Left cardiac atrium (tissue), 4 donors: ENCODE data around the gene CC2D2B. TPM values are rescaled to one million over a fixed set of nuclear protein-coding genes. Genes with fewer than 3 reads are reported as not detected.
"Not testable (repeated sequence)": the region's sequence is repeated elsewhere in the genome, so short reads cannot be mapped to it uniquely, and the experiment has no call there.

ENCODE experiments used
- ATAC-seq, 2 donors: fragments of 200-7000 bp; cut with Tn5 transposase; one replicate each; pipeline ENCODE4 v1.9.1; 2020; ENCODE audit warnings: mild to moderate bottlenecking in 2 of 2, moderate library complexity in 2 of 2
- DNase-seq: peaks from one replicate; pipeline ENCODE4 v3.0.0-alpha.2; 2020
- intact Hi-C, 2 donors: fragments of 100-400 bp; cut with DNase I; formaldehyde crosslinking; loops; one replicate each; pipeline versions ENCODE4 v1.14.1 to v1.15.1; 2022 to 2023
- long read RNA-seq: library from polyadenylated mRNA; unstranded; transcript quantifications from one replicate; pipeline ENCODE4 v2.0.0, GENCODE V29; 2021
- total RNA-seq, 2 donors: library from RNA; stranded (reverse); fragmentation: NEBNext Ultra II Directional; extraction: Animal tissue kit (Norgen Biotek cat#: 25700); gene quantifications; one replicate each; pipeline ENCODE4 v1.2.1, GENCODE V29; 2021
- donor health status: DM: no; HTN: yes; CAD: no.
- donor health status: DM: no; HTN: yes; CAD: no; lungs with severe emphysema.
- donor health status: DM: yes; HTN: yes; CAD: no.
- donor health status: Dilated cardiomyopathy.

The CC2D2B gene, protein sequence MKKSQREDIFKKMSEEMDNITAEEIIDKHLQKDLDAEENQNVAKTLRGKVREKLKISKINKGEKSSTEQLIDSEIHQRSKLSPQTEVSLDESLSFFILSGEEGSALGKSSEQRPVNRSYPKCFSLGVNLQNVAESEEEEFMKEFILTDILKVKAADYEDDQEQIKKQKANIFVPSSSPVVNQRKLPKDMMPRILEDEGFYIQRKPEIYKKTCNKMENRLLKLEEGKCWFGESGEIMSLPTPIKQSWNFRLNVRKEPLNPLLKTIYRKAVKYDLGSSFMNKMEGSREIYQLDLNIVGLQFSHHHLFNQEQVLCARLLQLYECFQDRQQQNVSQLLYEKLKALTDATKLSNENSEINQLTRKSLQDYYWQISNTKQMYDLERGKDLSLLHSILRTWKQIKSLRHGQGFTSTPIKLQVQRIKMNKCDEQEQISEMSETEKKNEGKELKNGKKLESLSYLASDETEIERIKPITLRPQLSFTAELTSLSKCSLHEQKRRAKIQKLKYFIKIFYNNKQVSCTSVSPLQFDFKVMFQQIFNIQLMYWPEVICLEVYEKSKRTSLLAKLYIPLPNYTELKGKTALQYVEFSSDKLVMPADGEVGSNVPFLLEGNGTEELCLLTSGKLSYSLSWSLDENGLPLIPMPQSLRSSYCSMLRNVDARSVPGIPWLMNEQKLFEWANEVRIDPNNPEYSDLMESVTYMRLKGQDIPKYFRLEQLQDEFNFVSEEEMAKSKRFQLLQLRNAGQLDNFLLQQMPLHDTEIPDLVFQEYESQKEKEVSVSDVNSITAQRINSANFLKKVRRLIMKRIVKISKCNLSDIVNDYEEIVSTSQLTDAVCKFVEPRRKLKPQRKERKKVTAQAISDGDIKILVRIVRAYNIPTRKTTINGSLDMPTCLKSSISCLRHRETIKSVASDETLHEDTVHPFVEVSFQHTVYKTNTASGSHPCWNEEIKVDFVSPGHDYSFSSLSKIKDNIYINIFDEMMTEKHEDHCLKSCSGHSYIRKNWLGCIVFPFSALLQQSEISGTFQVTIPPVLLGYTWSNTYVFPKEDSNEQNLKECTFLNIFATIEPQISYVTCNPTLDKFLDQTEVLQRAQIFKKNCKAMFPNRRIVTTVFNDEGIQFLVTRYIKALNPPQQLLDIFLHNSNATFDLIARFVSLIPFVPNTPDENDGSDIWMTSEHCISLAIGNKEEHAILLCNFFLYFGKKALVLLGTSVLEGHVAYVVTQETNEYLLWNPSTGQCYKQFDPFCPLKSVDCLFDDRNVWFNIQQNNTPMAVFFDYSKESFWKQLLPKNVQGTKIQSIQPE (N-terminal part only)
- total RNA-seq = 1 to 10 TPM in 1 of 2 donors, under 1 TPM in 1; 0.65 to 1.0 TPM
- long read RNA-seq = 0 reads

DNA sequence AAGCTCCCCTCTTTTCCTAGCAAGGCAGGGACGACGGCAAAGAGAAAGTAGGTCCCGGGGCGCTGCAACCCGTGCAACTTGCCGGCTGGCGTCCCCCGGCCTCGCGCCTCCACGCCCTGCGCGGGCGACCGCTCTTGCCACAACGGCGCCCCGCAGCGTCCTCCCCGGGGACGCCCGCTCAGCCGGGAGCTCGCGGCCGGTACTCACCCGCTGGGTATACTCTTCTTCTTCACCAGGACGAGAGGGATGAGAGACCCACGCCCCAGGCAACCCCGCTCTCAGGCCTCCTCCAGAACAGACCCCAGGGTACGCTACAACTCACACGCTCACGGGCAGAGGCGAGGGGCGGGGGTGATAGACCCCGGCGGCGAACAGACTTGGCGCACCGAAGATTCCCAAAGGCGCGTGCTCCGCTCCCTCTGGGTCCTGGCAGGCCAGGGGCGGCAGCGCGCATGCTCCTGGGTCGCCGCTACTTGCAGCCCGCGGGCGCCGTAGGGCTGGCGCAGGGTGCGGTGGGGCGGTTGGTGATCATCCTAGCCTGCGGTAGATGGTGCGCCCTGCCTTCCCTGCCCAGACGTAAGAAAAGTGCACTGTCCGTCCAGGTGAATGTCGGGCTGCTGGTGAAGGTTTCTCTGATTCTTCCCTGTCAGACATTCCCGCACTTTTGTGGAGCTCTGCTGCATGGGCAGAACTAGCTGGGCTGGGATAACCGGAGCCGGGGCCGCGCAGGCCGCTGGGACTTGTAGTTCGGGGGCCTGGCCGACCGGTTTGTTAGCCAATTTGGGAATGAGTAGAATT is at the start of gene CC2D2B:
CC2D2B (plus strand) TSS at position 520 of the 798 bp plus-strand sequence. CDS start 3,349 bp downstream, outside the sequence.
- intact Hi-C loops = no loop called here

DNA sequence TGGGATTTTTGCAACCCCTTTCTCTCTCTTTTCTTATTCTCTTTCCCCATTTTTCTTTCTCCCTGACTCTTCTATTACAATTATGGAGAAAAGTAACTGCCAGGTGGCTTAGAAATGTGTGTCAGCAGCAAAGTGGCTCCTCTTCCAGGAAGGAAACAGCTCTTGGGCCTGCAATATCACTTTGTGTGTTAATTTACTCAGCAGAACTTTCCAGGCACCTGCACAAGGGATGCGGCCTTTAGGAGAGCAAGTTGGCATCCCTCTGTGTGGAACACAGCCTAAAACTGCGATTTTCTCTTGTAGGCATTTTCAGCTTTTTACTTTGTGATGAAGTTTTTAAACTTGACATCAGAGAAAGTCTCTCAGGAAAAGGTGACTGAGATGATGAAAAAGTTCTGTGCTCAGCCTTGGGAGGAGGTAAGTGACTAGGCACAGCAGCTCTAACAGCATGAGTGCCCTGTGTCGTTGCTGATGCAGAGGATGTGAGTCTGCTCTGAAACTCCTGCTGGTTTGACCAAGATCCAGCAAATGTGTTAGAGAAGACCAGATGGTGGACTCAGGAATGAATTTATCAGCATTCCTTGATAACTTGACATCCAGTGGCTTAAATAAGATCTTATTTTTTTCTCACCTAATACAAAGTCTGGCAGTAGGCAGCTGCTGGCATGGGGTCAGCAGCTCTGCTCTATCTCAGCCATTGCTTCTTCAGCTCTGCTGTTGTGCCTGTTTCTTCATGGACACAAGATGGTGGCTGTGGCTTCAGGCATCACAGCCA is 47.4 kb upstream of the CC2D2B start:
- peak; percentile 42 to 60 for ATAC-seq
- no peak for DNase-seq
- intact Hi-C loops = no loop called here

More for the DNA sequence above, at the start of gene CC2D2B:
- peak; percentile 97 to 99 for ATAC-seq
- peak; percentile 85 for DNase-seq

DNA sequence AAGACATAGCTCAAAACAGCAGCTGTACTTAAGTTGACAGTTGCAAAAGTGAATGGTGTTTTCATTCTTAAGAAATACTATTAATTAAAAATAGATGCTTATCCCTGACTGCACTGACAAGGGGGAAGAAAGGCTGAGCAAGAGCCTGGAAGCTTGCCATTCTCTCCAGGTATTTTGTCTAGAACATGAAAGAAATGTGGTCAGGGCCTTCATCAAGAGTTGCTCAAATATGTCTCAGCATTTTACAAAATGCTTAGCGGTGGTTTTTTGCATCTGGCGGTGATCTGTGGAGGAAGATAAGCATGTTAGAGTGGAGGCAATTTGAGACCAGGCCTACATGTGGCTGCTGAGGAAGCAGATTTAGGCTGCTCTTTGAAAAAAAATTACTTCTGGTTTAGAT is 46.4 kb upstream of the CC2D2B start:
- ATAC-seq = no peak
- no peak for DNase-seq
- intact Hi-C loops = no loop called here

DNA sequence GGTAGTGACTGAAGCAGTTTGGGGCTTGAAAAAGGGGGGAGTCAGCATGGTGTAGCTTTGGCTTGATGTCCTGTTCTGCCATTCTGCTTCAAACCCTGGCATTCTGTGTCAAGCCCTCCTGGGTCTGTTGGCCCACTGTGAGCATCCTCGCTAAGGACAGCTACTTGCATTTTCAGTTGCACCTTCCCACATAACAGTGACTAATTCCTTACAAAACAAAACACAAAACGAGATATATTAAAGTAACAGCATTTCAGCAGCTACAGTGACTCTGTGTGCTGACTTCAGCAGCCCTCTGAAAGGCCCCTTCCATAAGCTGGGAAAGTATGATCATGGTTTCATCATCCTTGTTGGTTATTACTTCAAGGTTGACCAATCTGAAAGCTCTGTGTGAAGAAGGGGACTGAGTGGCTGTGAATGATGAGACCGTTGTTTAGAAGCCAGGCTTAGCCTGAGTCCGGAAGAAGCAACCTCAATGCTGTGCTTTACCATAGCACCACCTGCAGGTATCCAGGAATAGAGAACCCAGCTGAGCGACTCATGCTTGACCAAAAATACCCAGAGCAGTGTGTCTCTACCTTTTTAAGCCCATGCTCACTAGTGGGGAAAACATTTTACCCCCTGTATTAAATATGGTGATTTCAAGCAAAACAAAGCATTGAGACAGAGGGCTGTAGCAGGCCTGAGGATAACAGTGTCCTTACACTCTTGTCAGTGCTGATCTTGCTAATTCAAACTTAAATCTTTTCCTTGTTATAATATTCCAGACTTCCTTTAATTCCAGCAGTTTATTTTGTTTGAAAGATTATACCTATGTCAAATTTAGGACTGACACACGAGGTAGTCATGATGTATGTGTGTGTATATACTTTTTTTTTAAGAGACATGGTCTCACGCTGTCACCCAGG is 42.6 kb upstream of the CC2D2B start:
- peak; percentile 88 to 94 for ATAC-seq
- intact Hi-C loops = loop anchor here in 1 of 2 donors (1.0 kb wide), 1 partner anchor 171 kb away; no protein-coding TSS in a partner anchor
- DNase-seq = peak; percentile 28

GRCh38 chr10:95865814-95866466 is 41.8 kb upstream of the CC2D2B start:
- ATAC-seq (no peak), DNase-seq (no peak)
- intact Hi-C loops = loop anchor here in 1 of 2 donors (1.0 kb wide), 1 partner anchor 172 kb away; no protein-coding TSS in a partner anchor

DNA sequence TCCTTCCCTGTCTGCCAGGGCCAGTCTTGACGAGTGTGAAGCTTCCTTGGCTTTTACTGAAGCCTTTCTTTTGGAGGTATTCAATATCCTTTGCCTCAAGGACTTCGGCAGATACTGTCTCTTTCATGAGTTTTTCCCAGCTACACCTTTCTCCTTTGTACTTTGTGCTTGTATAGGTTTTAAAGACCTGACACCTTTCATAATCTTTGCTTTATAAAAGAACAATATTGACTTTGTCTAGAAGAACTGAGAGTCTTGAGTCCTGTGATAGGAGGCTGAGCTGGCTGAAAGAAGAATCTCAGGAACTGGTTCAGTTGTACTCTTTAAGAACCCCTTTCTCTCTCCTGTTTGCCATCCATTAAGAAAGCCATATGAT is 41.3 kb upstream of the CC2D2B start:
- no peak for DNase-seq
- ATAC-seq = no peak
- intact Hi-C loops = no loop called here

DNA sequence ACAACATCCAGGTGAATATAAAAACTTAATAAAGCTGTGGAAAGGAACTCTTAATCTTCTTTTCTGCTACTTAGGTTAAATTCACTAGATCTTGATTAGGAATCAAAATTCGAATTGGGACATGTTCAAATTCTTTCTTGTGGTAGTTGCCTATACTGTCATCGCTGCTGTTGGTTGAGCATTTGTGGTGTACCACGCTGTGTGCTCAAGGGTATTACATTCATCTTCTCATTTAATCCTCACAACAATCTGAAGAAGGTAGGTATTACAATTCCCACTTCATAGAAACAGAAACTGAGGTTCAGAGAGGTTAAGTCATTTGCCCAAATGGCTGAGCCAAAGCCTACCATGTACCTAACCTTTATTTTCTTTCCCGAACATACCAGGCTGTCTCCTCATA is 39.9 kb upstream of the CC2D2B start:
- ATAC-seq = no peak
- DNase-seq = no peak
- intact Hi-C loops = no loop called here

GRCh38 chr10:95872158-95872711 is 35.5 kb upstream of the CC2D2B start:
- DNase-seq (no peak), ATAC-seq (no peak)
- intact Hi-C loops = no loop called here

DNA sequence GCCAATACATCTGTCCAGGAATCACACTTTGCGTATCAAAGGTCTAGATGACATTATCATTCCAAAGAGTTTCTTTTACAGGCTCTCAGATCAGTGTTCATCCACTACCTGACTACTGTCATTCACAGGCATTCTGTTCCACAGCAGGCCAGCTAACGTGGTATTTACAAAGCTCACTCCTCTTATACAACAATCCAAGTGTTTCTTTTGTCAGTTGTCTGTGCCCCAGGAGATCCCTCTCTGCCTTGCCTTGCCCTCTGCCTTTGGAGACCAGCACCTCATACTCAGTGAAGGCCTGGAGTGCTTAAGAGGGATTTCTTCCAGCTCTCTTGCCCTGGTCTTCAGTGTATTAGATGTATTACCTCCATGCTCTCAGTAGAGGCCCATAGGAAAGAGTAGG is 34.6 kb upstream of the CC2D2B start:
- DNase-seq (no peak), ATAC-seq (no peak)
- intact Hi-C loops = no loop called here

GRCh38 chr10:95873651-95874050 is 34.1 kb upstream of the CC2D2B start:
- intact Hi-C loops = no loop called here
- no peak for DNase-seq

GRCh38 chr10:95874783-95875182 is 33.0 kb upstream of the CC2D2B start:
- DNase-seq, intact Hi-C loops, ATAC-seq: not testable (repeated sequence)

More at GRCh38 chr10:95873651-95874050, 34.1 kb upstream of the CC2D2B start:
- no peak for ATAC-seq

- no peak for ATAC-seq
- no peak for DNase-seq
- intact Hi-C loops = no loop called here
Measured at GRCh38 chr10:95876756-95877155, 31.0 kb upstream of the CC2D2B start.

- intact Hi-C loops = no loop called here
- ATAC-seq (no peak), DNase-seq (no peak)
Measured at GRCh38 chr10:95877881-95878280, 29.9 kb upstream of the CC2D2B start.

DNA sequence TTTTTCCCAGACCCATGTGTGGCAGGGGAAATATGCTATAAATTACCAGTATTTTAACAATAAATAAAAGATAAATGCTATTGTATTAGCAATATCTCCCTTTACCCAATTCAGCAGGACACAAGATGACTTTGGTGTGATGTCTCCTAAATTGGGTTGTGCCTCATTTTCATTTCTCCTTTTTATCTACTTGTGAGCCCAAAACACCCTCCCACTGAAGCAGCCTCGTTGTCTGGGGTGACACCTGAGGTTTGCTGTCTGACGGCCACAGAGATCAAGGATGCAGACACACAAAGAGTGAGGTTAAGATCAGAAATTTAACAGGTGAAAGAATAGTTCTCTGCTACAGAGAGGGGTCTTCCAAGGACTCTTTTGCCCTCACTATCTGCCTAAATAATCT is 27.1 kb upstream of the CC2D2B start:
- intact Hi-C loops = no loop called here
- DNase-seq (no peak), ATAC-seq (no peak)

- DNase-seq (no peak), ATAC-seq (no peak)
- intact Hi-C loops = no loop called here
Measured at GRCh38 chr10:95881316-95881715, 26.5 kb upstream of the CC2D2B start.

DNA sequence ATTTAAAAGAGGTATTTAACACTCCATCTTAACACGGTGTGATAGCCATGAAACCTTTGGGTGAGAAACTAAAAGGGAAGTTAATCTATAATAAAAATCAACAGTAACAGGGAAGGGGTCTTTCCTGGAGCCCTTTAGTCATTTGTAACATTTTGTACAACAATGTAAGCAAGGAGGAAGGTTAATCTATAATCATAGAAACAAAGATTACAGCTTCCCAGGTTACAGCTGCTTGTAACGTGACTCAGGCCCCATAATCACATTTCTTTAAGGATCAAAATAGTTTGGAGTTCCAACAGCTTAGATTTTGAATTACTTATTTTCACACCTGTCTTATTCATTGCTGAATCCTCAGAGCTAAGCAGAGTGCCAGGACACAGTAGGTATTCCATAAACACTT is 17.9 kb upstream of the CC2D2B start:
- intact Hi-C loops = no loop called here
- no peak for DNase-seq
- ATAC-seq = no peak
